Measurements from ENCODE around the gene AHI1. TPM values are rescaled to one million over a fixed set of nuclear protein-coding genes. Genes with fewer than 3 reads are reported as not detected.

Gene AHI1
- total and polyA plus RNA-seq, 2 donors (not counting 1 experiment from before 2014, with no cell fraction given), result 8.3 to 61.7 TPM

- H2AFZ ChIP-seq (ENCODE audit: insufficient read depth, low read depth, low read length, poor library complexity, severe bottlenecking), result no peak overlapping the region
- POLR2A ChIA-PET, result no interaction called here
- no peaks in the 10 kb centered on the region for H3K36me3 ChIP-seq (replicated peaks in 1 of 2; ENCODE audit: control extremely low read depth in 1 of 2, control insufficient read depth in 1 of 2, extremely low read depth in 1 of 2, insufficient read depth in 2 of 2, low read length in 1 of 2)
- H4K20me1 ChIP-seq (ENCODE audit: control insufficient read depth, insufficient read depth, low read length, poor library complexity, severe bottlenecking), result no peaks in the 10 kb centered on the region
- H3K79me2 ChIP-seq (ENCODE audit: control insufficient read depth, insufficient read depth, low read length), result no peaks in the 10 kb centered on the region
- intact Hi-C loops (cut with micrococcal nuclease), result no loop called here
- Mint-ChIP-seq H3K27me3 (no peaks in the 10 kb centered on the region), H3K4me1 (peaks cover 22% of the 10 kb centered on the region), H3K27ac (no peak overlapping the region), H3K4me3 (no peak overlapping the region), H3K9me3 (ENCODE audit: insufficient read depth) (no peaks in the 10 kb centered on the region)
- TF ChIP-seq EZH2 (IDR thresholded peaks at IDR 0.05; ENCODE audit: borderline replicate concordance, insufficient read depth, low read depth, low read length, poor library complexity, severe bottlenecking), result no peak
- TF ChIP-seq, protein P1, sequence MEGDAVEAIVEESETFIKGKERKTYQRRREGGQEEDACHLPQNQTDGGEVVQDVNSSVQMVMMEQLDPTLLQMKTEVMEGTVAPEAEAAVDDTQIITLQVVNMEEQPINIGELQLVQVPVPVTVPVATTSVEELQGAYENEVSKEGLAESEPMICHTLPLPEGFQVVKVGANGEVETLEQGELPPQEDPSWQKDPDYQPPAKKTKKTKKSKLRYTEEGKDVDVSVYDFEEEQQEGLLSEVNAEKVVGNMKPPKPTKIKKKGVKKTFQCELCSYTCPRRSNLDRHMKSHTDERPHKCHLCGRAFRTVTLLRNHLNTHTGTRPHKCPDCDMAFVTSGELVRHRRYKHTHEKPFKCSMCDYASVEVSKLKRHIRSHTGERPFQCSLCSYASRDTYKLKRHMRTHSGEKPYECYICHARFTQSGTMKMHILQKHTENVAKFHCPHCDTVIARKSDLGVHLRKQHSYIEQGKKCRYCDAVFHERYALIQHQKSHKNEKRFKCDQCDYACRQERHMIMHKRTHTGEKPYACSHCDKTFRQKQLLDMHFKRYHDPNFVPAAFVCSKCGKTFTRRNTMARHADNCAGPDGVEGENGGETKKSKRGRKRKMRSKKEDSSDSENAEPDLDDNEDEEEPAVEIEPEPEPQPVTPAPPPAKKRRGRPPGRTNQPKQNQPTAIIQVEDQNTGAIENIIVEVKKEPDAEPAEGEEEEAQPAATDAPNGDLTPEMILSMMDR (IDR thresholded peaks at IDR 0.05), result no peak
- CTCF ChIA-PET, result no interaction called here
- H3K4me2 ChIP-seq (replicated peaks; ENCODE audit: low read depth, low read length, poor library complexity, severe bottlenecking), result no peak overlapping the region
- no peak overlapping the region for H3K9ac ChIP-seq (ENCODE audit: low read length)
- H3K27ac ChIP-seq (ENCODE audit: low read length in 2 of 2), result no peak overlapping the region
- no peaks in the 10 kb centered on the region for H3K27me3 ChIP-seq (replicated peaks in 1 of 4; ENCODE audit: control extremely low read depth in 1 of 4, control insufficient read depth in 3 of 4, insufficient read depth in 4 of 4, low read length in 3 of 4)
- H3K9me3 ChIP-seq (ENCODE audit: control extremely low read depth in 1 of 3, control insufficient read depth in 2 of 3, insufficient read depth in 1 of 3, low read length in 2 of 3), result peaks cover 0 to 5% (median 0%) of the 10 kb centered on the region in 3 donors
- peaks cover under 1 to 14% of the 10 kb centered on the region in 2 donors for H3K4me1 ChIP-seq (ENCODE audit: control insufficient read depth in 2 of 2, insufficient read depth in 2 of 2, low read length in 2 of 2)
- WGBS (ENCODE audit: insufficient coverage), result no CpG with 5 or more reads among the region's 4 CpGs
- no peak overlapping the region for H3K4me3 ChIP-seq (ENCODE audit: control extremely low read depth in 1 of 5, extremely low read depth in 1 of 5, insufficient read depth in 1 of 5, low read depth in 2 of 5, low read length in 4 of 5)
- no peak for ATAC-seq (ENCODE audit: low read depth)
- DNase-seq, result no peak
Observed at GRCh38 chr6:135281964-135282363, 215.6 kb downstream of the AHI1 start.

DNA sequence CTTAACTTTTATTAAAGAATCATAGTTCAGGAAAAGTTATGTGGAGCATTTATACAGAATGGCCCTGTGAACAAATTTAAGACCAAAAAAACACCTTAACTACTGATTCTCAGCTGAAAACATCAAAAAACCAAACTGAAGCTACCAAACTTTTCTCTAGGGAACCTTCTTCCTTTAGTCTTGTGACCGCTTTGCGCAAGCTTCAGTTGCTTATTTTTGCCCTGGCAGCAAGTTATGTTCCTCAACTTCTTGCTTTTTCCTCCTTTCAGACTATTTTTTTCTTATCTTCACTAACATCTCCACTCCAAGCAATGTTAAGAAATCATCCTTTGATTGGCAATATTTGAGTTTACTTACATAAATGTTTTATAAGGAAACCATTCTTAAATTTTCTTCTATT, 216.3 kb downstream of the AHI1 start:
- H3K4me3 Mint-ChIP-seq, result no peak overlapping the region
- CTCF ChIA-PET, result interaction anchor here (1.1 kb wide), 1 partner anchor 23 kb away, joined by 3 read pairs; no protein-coding TSS in a partner anchor
- H3K79me2 ChIP-seq (ENCODE audit: control insufficient read depth, insufficient read depth, low read length), result no peaks in the 10 kb centered on the region
- ATAC-seq (ENCODE audit: low read depth), result no peak
- no peak overlapping the region for H3K27ac Mint-ChIP-seq
- DNase-seq, result peak; percentile 11
- no peak overlapping the region for H3K27ac ChIP-seq (ENCODE audit: low read length in 2 of 2)
- peak overlapping the region; percentile 36 for H3K4me2 ChIP-seq (replicated peaks; ENCODE audit: low read depth, low read length, poor library complexity, severe bottlenecking)
- peak overlapping the region in 2 of 5 experiments; percentile 1 to 23 for H3K4me3 ChIP-seq (ENCODE audit: control extremely low read depth in 1 of 5, extremely low read depth in 1 of 5, insufficient read depth in 1 of 5, low read depth in 2 of 5, low read length in 4 of 5)
- TF ChIP-seq, protein P1 (IDR thresholded peaks at IDR 0.05), result no peak
- TF ChIP-seq EZH2 (IDR thresholded peaks at IDR 0.05; ENCODE audit: borderline replicate concordance, insufficient read depth, low read depth, low read length, poor library complexity, severe bottlenecking), result no peak
- H3K4me1 Mint-ChIP-seq, result peaks cover 19% of the 10 kb centered on the region
- peaks cover 0 to 13% of the 10 kb centered on the region in 2 donors for H3K4me1 ChIP-seq (ENCODE audit: control insufficient read depth in 2 of 2, insufficient read depth in 2 of 2, low read length in 2 of 2)
- H3K9me3 Mint-ChIP-seq (ENCODE audit: insufficient read depth), result no peaks in the 10 kb centered on the region
- H4K20me1 ChIP-seq (ENCODE audit: control insufficient read depth, insufficient read depth, low read length, poor library complexity, severe bottlenecking), result no peaks in the 10 kb centered on the region
- H3K9ac ChIP-seq (ENCODE audit: low read length), result no peak overlapping the region
- WGBS (ENCODE audit: insufficient coverage), result 0% methylated on average over 2 of the region's 2 CpGs
- H3K27me3 ChIP-seq (replicated peaks in 1 of 4; ENCODE audit: control extremely low read depth in 1 of 4, control insufficient read depth in 3 of 4, insufficient read depth in 4 of 4, low read length in 3 of 4), result no peaks in the 10 kb centered on the region
- intact Hi-C loops (cut with micrococcal nuclease), result no loop called here
- POLR2A ChIA-PET, result no interaction called here
- H3K9me3 ChIP-seq (ENCODE audit: control extremely low read depth in 1 of 3, control insufficient read depth in 2 of 3, insufficient read depth in 1 of 3, low read length in 2 of 3), result peaks cover 0 to 5% (median 0%) of the 10 kb centered on the region in 3 donors
- H2AFZ ChIP-seq (ENCODE audit: insufficient read depth, low read depth, low read length, poor library complexity, severe bottlenecking), result no peak overlapping the region
- no peaks in the 10 kb centered on the region for H3K27me3 Mint-ChIP-seq
- no peaks in the 10 kb centered on the region for H3K36me3 ChIP-seq (replicated peaks in 1 of 2; ENCODE audit: control extremely low read depth in 1 of 2, control insufficient read depth in 1 of 2, extremely low read depth in 1 of 2, insufficient read depth in 2 of 2, low read length in 1 of 2)

Data from B cell (primary cell).